HepG2 (cell line): Measurements from ENCODE around the gene CNDP1.

Source experiments
- ATAD3A ChIP-seq: sonication (generic); formaldehyde crosslinking; IDR thresholded peaks from 2 replicates; pipeline ENCODE4 v1.4.0; 2020; ENCODE audit warnings: missing genetic modification reagents
- CBX5 ChIP-seq: sonication (generic); formaldehyde crosslinking; IDR thresholded peaks from 2 replicates; pipeline ENCODE4 v1.4.0; 2020; ENCODE audit warnings: missing genetic modification reagents, borderline replicate concordance
- JARID2 ChIP-seq: sonication (generic); formaldehyde crosslinking; IDR thresholded peaks from 2 replicates; pipeline ENCODE4 v1.8.1; 2023; ENCODE audit warnings: missing genetic modification reagents, inconsistent platforms; ENCODE audit not compliant: insufficient replicate concordance
- REST ChIP-seq, 2 experiments: IDR thresholded peaks; 2 replicates each; pipeline ENCODE4 v1.6.1; 2011 to 2012; ENCODE audit warnings: low read length in 2 of 2, borderline replicate concordance in 1 of 2, low read depth in 1 of 2, mild to moderate bottlenecking in 1 of 2, moderate library complexity in 1 of 2
- RNF219 ChIP-seq: sonication (generic); formaldehyde crosslinking; IDR thresholded peaks from 2 replicates; pipeline ENCODE4 v1.5.0; 2020; ENCODE audit warnings: mild to moderate bottlenecking, missing genetic modification reagents
- YY1 ChIP-seq: IDR thresholded peaks from 2 replicates; pipeline ENCODE4 v1.6.1; 2011; ENCODE audit warnings: low read length, low read depth, moderate library complexity, mild to moderate bottlenecking; ENCODE audit not compliant: insufficient read depth, insufficient replicate concordance
- ZNF20 ChIP-seq: sonication (generic); formaldehyde crosslinking; IDR thresholded peaks from 2 replicates; pipeline ENCODE4 v1.4.0; 2020; ENCODE audit warnings: mild to moderate bottlenecking, moderate library complexity, missing genetic modification reagents
- ZNF639 ChIP-seq: conservative IDR thresholded peaks from 2 replicates; pipeline ENCODE4 v1.6.1; 2018; ENCODE audit warnings: missing genetic modification reagents

GRCh38 chr18:74616494-74616893 is 82.2 kb downstream of the CNDP1 start:
- no peak for TF ChIP-seq JARID2 (CRISPR knock-in tag)
- no peak for TF ChIP-seq RNF219 (CRISPR knock-in tag)
- TF ChIP-seq ATAD3A (CRISPR knock-in tag) = no peak
- no peak for TF ChIP-seq CBX5
- no peak for TF ChIP-seq REST (IDR thresholded peaks at IDR 0.05; ENCODE audit: borderline replicate concordance in 1 of 2, low read depth in 1 of 2, low read length in 2 of 2)
- TF ChIP-seq ZNF20 (CRISPR knock-in tag) = no peak
- TF ChIP-seq ZNF639 (CRISPR knock-in tag) = no peak
- TF ChIP-seq YY1 = no peak
